Stimulated activated naive CD8-positive, alpha-beta T cell treated with anti-CD3 and anti-CD28 coated beads, Interleukin-15, Interleukin-2, amounts not matched to agents 100 ng/mL and 50 ng/mL, for 24 hours (primary cell): ENCODE measurements around the gene ABCC1.

Experiments used
- H3K27ac Mint-ChIP-seq: one replicate; pipeline ENCODE4 v1.8.0; 2021; ENCODE audit warnings: mild to moderate bottlenecking, mixed read lengths
- H3K27me3 Mint-ChIP-seq: one replicate; pipeline ENCODE4 v1.8.0; 2021; ENCODE audit warnings: mixed read lengths
- H3K36me3 Mint-ChIP-seq: one replicate; pipeline ENCODE4 v1.8.0; 2021; ENCODE audit warnings: low read depth, mixed read lengths
- H3K4me1 Mint-ChIP-seq: one replicate; pipeline ENCODE4 v1.8.0; 2021; ENCODE audit warnings: low read depth, mixed read lengths
- H3K4me3 Mint-ChIP-seq: one replicate; pipeline ENCODE4 v1.8.0; 2021; ENCODE audit warnings: mild to moderate bottlenecking, mixed read lengths
- H3K9me3 Mint-ChIP-seq: one replicate; pipeline ENCODE4 v1.8.0; 2021; ENCODE audit warnings: mixed read lengths

Gene ABCC1

DNA sequence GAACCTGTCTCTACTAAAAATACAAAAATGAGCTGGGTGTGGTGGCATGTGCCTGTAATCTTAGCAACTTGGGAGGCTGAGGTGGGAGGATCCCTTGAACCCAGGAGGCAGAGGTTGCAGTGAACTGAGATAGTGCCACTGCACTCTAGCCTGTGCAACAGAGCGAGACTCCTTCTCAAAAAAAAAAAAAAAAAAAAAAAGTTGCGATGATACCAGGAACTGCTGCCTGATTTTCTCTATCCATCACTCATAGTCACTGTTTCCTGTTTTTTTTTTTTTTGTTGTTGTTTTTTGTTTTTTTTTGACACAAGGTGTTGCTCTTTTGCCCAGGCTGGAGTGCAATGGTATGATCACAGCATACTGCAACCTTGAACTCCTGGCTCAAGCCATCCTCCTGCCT is 59.2 kb downstream of the ABCC1 start:
- Mint-ChIP-seq H3K36me3 (peaks cover 68% of the 10 kb centered on the region), H3K27ac (no peak overlapping the region), H3K4me1 (peaks cover 28% of the 10 kb centered on the region), H3K9me3 (no peaks in the 10 kb centered on the region), H3K4me3 (no peak overlapping the region), H3K27me3 (no peaks in the 10 kb centered on the region)

DNA sequence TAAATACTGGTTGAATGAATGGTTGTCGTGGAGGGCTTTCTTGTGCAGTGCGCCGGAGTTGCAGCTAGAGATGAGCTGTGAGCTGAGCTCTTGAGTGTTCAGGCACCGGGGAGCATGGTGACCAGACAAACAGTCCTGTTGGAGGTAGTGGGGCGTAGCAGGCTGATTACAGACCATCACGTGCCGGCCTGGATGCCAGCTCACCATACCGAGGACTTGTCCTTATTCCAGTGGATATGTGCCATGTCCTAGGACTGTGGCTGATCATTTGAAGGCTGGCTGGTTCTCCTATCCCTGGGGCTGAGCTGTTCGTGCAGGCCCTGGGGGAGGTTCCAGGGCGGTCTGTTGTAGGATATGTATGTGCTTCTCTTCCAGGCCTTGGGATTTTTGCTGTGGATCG is 60.0 kb downstream of the ABCC1 start:
- H3K27me3 Mint-ChIP-seq, result no peaks in the 10 kb centered on the region
- H3K9me3 Mint-ChIP-seq, result no peaks in the 10 kb centered on the region
- peaks cover 24% of the 10 kb centered on the region for H3K4me1 Mint-ChIP-seq
- H3K36me3 Mint-ChIP-seq, result peaks cover 65% of the 10 kb centered on the region
- no peak overlapping the region for H3K4me3 Mint-ChIP-seq
- no peak overlapping the region for H3K27ac Mint-ChIP-seq

DNA sequence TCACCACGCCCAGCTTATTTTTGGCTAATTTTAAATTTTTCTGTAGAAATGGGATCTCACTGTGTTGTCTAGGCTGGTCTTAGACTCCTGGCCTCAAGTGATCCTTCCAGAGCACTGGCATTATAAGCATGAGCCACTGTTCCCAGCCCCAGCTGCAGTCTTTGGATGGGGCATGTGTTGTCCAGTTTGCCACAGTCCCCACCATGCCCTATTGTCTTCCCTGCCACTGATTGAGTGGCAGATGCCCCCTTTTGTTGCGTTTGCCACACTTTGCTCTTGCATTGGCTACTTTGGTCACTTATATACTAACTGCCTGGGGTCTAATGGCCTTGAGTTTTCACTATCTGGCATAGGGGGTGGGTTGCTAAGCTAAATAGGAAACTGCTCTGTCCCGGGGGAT is 60.8 kb downstream of the ABCC1 start:
- Mint-ChIP-seq H3K27ac (peak overlapping the region; percentile 40), H3K4me1 (peaks cover 24% of the 10 kb centered on the region), H3K4me3 (no peak overlapping the region), H3K36me3 (peaks cover 69% of the 10 kb centered on the region), H3K9me3 (no peaks in the 10 kb centered on the region), H3K27me3 (no peaks in the 10 kb centered on the region)

DNA sequence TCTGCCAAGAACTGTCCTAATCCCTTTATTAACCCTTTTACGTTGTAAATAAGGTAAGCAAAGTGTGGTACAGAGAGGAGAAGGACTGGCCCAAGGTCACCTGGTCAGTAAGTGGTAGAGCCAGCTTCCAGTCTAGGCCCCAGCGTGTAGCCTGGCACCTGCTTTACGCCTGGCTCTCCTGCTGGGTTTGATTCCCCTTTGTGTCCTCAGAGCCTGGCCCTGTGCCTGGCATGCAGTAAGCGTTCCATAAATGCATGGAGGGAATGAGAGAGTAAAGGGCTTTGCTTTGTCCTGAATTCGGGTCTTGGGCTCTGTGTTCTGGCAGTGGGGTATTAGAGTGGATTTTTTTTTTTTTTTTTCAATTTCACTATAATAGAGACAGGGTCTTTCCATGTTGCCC is 62.7 kb downstream of the ABCC1 start:
- Mint-ChIP-seq H3K27ac (no peak overlapping the region), H3K36me3 (peaks cover 71% of the 10 kb centered on the region), H3K9me3 (no peaks in the 10 kb centered on the region), H3K4me1 (peaks cover 30% of the 10 kb centered on the region), H3K4me3 (no peak overlapping the region), H3K27me3 (no peaks in the 10 kb centered on the region)

DNA sequence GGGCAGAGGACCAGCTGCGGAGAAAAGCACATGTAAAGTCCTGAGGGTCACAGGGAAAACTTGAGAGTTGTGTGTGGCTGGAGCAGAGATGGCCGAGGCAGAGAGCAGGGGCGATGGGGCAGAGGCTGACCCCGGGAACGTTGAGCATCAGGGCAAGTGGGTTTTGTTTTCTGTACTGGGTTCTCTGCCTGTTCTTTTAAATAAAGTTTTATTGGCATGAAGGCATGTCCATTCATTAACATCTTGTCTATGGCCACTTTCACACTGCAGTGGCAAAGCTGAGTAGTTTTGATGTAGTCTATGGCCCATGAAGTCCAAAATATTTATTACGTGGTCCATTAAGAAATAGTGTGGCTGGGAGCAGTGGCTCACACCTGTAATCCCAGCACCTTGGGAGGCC is 64.4 kb downstream of the ABCC1 start:
- Mint-ChIP-seq H3K27me3 (no peaks in the 10 kb centered on the region), H3K4me1 (peaks cover 23% of the 10 kb centered on the region), H3K27ac (peak overlapping the region; percentile 52), H3K36me3 (peaks cover 77% of the 10 kb centered on the region), H3K4me3 (no peak overlapping the region), H3K9me3 (no peaks in the 10 kb centered on the region)

DNA sequence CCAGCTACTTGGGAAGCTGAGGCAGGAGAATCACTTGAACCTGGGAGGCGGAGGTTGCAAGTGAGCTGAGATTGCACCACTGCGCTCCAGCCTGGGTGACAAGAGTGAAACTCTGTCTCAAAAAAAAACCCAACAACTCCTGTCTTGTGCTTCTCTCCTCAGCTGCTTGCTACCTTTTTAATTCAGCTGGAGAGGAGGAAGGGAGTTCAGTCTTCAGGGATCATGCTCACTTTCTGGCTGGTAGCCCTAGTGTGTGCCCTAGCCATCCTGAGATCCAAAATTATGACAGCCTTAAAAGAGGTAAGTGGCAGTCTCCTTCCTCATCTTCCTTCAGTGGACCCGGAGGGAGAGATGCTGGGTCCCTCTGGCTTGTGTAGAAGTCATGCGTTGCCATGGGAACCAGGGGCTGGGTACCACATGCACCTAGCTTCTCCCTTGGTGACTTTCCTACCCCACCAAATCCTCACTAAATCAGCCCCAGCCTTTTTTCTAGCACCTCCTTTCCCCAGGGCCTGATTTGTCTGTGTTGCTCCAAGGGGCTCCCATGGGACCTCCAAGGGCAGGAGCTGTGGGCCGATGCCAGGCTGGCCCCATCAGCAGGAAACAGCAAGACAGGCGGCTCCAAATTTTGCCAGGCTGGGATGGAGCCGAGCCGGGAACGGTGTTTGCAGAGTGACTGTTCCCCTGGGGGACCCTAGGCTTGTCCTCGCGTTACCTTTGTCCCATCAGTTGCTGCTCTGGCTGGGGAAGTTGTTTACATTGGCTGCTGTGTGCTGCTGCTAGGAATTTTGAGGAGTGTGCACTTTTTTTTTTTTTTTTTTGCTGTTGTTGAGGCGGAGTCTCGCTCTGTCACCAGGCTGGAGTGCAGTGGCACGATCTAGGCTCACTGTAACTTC is 65.2 kb downstream of the ABCC1 start:
- H3K27ac Mint-ChIP-seq, result no peak overlapping the region
- peaks cover 22% of the 10 kb centered on the region for H3K4me1 Mint-ChIP-seq
- H3K27me3 Mint-ChIP-seq, result no peaks in the 10 kb centered on the region
- H3K4me3 Mint-ChIP-seq, result no peak overlapping the region
- no peaks in the 10 kb centered on the region for H3K9me3 Mint-ChIP-seq
- H3K36me3 Mint-ChIP-seq, result peaks cover 77% of the 10 kb centered on the region

DNA sequence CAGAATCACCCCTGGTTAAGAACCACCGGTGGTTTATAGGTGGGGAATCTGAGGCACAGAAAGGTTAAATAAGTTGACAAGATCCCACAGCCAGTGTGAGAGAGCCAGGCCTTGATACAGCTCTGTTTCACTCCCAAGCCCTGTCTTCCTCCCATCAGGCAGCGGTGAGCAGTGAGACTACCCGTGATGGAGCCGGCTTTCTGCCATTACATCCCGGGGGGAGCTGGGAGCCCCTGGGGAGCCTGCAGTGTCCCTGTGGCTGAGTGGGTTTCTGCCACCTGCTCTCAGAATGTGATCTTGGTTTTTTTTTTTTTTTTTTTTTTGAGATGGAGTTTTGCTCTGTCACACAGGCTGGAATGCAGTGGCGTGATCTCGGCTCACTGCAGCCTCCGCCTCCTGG is 66.4 kb downstream of the ABCC1 start:
- H3K27me3 Mint-ChIP-seq, result no peaks in the 10 kb centered on the region
- H3K4me1 Mint-ChIP-seq, result peaks cover 22% of the 10 kb centered on the region
- H3K36me3 Mint-ChIP-seq, result peaks cover 77% of the 10 kb centered on the region
- peak overlapping the region; percentile 76 for H3K27ac Mint-ChIP-seq
- H3K9me3 Mint-ChIP-seq, result no peaks in the 10 kb centered on the region
- H3K4me3 Mint-ChIP-seq, result no peak overlapping the region

DNA sequence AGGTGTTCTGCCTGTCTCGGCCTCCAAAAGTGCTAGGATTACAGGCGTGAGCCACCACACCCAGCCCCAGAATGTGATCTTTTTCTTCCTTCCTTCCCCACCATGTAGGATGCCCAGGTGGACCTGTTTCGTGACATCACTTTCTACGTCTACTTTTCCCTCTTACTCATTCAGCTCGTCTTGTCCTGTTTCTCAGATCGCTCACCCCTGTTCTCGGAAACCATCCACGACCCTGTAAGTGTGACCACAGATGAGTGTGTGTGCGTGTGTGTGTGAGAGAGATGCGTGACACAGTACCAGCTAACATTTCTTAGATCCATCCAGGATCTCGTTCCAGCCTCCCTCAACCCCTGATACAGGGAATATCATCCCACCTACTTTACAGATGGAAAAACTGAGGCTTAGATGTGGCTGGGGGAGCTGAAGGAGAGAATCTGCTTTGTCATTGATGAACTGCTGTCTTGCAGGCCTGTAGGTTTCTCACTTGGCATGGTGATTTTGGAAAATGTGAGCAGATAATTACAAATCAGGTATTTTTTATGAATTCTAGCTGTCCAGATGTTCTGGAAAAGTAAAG is 67.1 kb downstream of the ABCC1 start:
- H3K27me3 Mint-ChIP-seq, result no peaks in the 10 kb centered on the region
- H3K36me3 Mint-ChIP-seq, result peaks cover 76% of the 10 kb centered on the region
- H3K9me3 Mint-ChIP-seq, result no peaks in the 10 kb centered on the region
- peaks cover 22% of the 10 kb centered on the region for H3K4me1 Mint-ChIP-seq
- H3K27ac Mint-ChIP-seq, result peak overlapping the region; percentile 76
- H3K4me3 Mint-ChIP-seq, result no peak overlapping the region

DNA sequence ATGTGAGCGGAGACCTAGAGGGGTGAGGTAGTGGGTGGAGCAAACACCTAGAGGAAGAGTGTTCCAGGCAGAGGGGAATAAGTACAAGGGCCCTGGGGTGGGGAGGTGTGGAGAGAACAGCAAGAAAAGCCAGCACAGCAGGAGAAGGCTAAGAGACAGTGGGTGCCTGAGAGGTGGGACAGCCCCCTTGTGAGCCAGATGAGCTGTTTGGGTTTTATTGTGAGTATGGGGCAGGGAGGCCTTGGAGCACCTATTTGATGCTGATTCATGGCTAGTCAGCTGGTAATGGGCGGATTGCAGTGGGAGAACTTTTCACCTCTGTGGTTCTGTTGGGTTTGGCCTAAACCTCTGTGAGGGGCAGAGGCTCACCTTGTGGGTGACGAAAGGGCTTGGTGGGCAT is 68.4 kb downstream of the ABCC1 start:
- peaks cover 81% of the 10 kb centered on the region for H3K36me3 Mint-ChIP-seq
- no peaks in the 10 kb centered on the region for H3K27me3 Mint-ChIP-seq
- no peaks in the 10 kb centered on the region for H3K9me3 Mint-ChIP-seq
- H3K4me3 Mint-ChIP-seq, result no peak overlapping the region
- H3K27ac Mint-ChIP-seq, result no peak overlapping the region
- peaks cover 26% of the 10 kb centered on the region for H3K4me1 Mint-ChIP-seq

DNA sequence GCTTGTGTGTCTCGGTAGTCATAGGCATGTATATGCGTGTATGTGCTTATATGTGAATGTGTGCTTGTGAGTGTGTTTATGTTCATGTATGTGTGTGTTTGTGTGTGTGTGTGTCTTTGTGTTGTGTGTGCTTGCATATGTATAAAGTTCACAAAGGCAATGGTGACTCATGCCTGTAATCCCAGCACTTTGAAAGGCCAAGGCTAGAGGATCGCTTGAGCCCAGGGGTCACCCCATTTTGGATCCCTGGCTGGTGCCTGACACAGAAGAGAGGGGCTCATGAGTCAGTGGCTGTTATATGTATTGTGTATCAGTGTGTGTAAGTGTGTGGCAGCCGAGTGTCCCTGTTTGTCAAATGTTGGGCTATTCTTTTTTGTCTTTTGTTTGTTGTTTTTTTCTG is 69.3 kb downstream of the ABCC1 start:
- H3K9me3 Mint-ChIP-seq, result no peaks in the 10 kb centered on the region
- no peaks in the 10 kb centered on the region for H3K27me3 Mint-ChIP-seq
- H3K4me1 Mint-ChIP-seq, result peaks cover 32% of the 10 kb centered on the region
- H3K4me3 Mint-ChIP-seq, result no peak overlapping the region
- peaks cover 81% of the 10 kb centered on the region for H3K36me3 Mint-ChIP-seq
- H3K27ac Mint-ChIP-seq, result peak overlapping the region; percentile 49

DNA sequence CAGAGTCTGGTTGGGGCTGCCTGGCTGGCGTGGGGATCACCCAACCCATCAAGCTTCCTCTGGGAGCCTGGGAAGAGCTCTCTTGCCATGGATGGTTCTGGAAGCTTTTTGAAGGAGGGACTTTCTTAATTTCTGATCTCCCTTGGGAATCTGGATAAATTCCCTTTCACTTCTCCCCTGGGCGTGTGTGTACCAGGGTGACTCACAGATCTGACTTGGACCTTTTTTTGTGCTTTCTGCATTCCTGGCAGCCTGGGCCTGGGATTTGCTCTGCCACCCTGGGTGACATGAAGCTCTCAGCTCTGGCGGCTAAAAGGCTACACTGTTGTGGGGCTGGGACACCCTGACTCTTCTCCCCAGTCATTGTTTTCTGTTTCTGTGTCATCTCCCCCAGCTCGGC is 70.1 kb downstream of the ABCC1 start:
- Mint-ChIP-seq H3K4me1 (peaks cover 39% of the 10 kb centered on the region), H3K4me3 (no peak overlapping the region), H3K27me3 (no peaks in the 10 kb centered on the region), H3K27ac (no peak overlapping the region), H3K36me3 (peaks cover 82% of the 10 kb centered on the region), H3K9me3 (no peaks in the 10 kb centered on the region)

DNA sequence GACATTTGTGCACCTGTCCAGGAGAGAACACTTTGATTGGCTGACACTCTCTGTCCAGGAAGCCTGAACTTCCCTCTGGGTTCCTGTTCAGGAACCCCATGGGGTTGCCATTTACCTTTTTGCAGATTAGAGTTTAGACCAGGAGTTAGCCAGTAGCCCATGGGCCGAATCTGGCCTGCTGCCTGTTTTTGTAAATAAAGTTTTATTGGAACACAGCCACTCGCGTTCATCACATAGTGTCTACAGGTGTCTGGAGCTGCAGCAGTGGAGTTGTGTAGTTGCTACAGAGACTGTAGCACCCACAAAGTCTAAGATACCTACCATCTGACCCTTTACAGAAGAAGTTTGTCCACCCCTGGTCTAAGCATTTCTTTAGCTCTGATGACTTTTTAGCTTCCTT is 70.9 kb downstream of the ABCC1 start:
- Mint-ChIP-seq H3K36me3 (peaks cover 82% of the 10 kb centered on the region), H3K4me3 (no peak overlapping the region), H3K4me1 (peaks cover 47% of the 10 kb centered on the region), H3K9me3 (no peaks in the 10 kb centered on the region), H3K27ac (no peak overlapping the region), H3K27me3 (no peaks in the 10 kb centered on the region)

DNA sequence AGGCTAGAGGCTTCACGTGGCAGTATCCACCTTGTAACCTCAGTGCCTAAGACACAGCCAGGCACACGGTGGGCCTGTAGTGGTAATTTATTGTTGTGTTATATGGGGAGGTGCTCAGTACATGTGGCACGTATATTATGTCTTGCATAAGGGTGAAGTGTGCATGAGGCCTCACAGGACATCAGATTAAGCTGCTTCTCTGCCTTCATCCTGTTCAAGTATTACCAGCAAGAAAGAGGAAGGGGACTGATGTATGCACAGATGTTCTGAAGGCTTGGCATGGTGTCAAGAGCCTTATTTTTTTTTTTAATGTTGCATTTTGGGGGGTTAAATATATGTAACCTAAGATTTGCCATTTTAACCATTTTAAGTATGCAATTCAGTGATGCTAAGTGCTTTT is 71.6 kb downstream of the ABCC1 start:
- Mint-ChIP-seq H3K36me3 (peaks cover 78% of the 10 kb centered on the region), H3K4me3 (no peak overlapping the region), H3K4me1 (peaks cover 49% of the 10 kb centered on the region)

DNA sequence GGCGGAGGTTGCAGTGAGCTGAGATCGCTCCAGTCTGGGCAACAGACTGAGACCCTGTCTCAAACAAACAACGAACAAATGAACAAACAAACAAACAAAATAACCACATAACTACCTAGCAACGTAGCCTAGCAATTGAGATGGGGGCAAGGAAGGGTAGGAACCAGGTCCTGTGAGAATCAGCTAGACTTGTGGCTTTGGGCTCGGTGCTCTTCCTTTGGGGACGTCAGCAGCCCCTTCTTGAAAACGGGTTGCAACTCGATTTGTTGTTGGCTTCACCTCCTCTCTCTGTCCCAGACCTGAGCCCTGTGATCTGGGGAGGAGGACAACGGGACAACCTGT is 72.2 kb downstream of the ABCC1 start:
- H3K4me1 Mint-ChIP-seq, result peaks cover 49% of the 10 kb centered on the region
- no peaks in the 10 kb centered on the region for H3K9me3 Mint-ChIP-seq
- H3K27ac Mint-ChIP-seq, result no peak overlapping the region
- no peaks in the 10 kb centered on the region for H3K27me3 Mint-ChIP-seq
- peaks cover 72% of the 10 kb centered on the region for H3K36me3 Mint-ChIP-seq
- no peak overlapping the region for H3K4me3 Mint-ChIP-seq

More for the DNA sequence above, 71.6 kb downstream of the ABCC1 start:
- Mint-ChIP-seq H3K27ac (no peak overlapping the region), H3K27me3 (no peaks in the 10 kb centered on the region), H3K9me3 (no peaks in the 10 kb centered on the region)

DNA sequence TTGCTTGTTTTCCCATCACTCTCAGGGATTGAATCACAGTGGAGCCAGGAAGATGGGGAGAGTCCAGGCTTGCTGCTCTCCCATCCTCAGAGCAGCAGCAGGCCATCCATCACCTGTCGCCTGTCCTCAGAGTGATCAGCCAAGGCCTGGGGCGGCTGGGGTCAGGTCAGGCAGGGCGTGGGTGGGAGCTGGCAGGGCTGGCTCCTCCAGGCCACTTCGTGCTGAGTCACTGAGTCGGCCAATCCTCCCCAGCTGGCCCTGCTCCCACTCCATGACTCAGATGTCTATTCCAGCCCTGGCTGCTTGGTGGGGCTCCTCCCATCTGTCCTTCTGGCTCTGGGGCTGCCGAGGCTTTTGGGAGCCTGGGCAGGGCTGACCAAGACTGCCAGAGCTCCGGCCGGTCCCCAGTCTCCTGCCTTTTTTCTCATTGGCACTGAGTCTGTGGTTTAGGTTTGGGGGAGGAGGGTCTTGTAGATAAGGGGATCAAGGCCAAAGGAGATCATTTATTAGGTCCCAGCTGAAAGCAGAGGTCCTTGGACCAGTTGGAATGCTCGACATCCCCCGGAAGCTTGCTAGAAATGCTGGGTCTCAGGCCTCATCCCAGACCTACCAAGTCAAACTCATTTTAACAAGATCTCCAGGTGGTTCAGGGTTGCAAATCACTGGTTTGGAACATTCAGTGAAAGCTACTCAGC is 72.7 kb downstream of the ABCC1 start:
- H3K4me1 Mint-ChIP-seq, result peaks cover 44% of the 10 kb centered on the region
- H3K36me3 Mint-ChIP-seq, result peaks cover 67% of the 10 kb centered on the region
- H3K4me3 Mint-ChIP-seq, result no peak overlapping the region
- H3K27ac Mint-ChIP-seq, result peak overlapping the region; percentile 1
- H3K27me3 Mint-ChIP-seq, result no peaks in the 10 kb centered on the region
- no peaks in the 10 kb centered on the region for H3K9me3 Mint-ChIP-seq
